ENCODE measurements around the gene CCDC154.

- TF ChIP-seq CTCF (IDR thresholded peaks at IDR 0.05 in 2 of 3, conservative IDR thresholded peaks at IDR 0.05 in 1 of 3; ENCODE audit: insufficient read depth in 2 of 3, low read depth in 1 of 3, low read length in 3 of 3) (no peak), EP300 (IDR thresholded peaks at IDR 0.05; ENCODE audit: low read length) (no peak), POLR2AphosphoS2 (IDR thresholded peaks at IDR 0.05; ENCODE audit: low read length) (no peak), BRCA1 (IDR thresholded peaks at IDR 0.05) (no peak), BRCA1 (CRISPR knock-in tag; IDR thresholded peaks at IDR 0.05) (no peak), GABPA (tag; conservative IDR thresholded peaks at IDR 0.05; ENCODE audit: low read depth) (no peak), RFX5 (IDR thresholded peaks at IDR 0.05; ENCODE audit: low read depth, low read length) (no peak), SIRT6 (IDR thresholded peaks at IDR 0.05; ENCODE audit: low read depth, low read length) (no peak), MYBL2 (IDR thresholded peaks at IDR 0.05; ENCODE audit: low read depth) (no peak), MYBL2 (CRISPR knock-in tag; IDR thresholded peaks at IDR 0.05; ENCODE audit: borderline replicate concordance) (no peak), POLR2A (conservative IDR thresholded peaks at IDR 0.05) (no peak), DPF2 (IDR thresholded peaks at IDR 0.05) (no peak), OTX1 (CRISPR knock-in tag; IDR thresholded peaks at IDR 0.05) (no peak), RFX1 (IDR thresholded peaks at IDR 0.05) (no peak), NCOR1 (IDR thresholded peaks at IDR 0.05) (no peak)
- TF ChIP-seq, protein P1, sequence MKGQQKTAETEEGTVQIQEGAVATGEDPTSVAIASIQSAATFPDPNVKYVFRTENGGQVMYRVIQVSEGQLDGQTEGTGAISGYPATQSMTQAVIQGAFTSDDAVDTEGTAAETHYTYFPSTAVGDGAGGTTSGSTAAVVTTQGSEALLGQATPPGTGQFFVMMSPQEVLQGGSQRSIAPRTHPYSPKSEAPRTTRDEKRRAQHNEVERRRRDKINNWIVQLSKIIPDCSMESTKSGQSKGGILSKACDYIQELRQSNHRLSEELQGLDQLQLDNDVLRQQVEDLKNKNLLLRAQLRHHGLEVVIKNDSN (CRISPR knock-in tag; IDR thresholded peaks at IDR 0.05), result no peak
These were observed 27.8 kb downstream of the CCDC154 start for GRCh38 chr16:1416521-1416941.
